Pancreas (tissue), 10 donors: Measurements from ENCODE around the gene MAP7D1. TPM values are rescaled to one million over a fixed set of nuclear protein-coding genes. Genes with fewer than 3 reads are reported as not detected.

Experiments
- ATAC-seq, 4 donors: fragments of 200-7000 bp; cut with Tn5 transposase; one replicate each; pipeline versions ENCODE4 v1.8.0 to v1.9.1; 2020; ENCODE audit warnings: mild to moderate bottlenecking in 4 of 4, moderate library complexity in 4 of 4
- DNase-seq, 6 donors: peaks; one replicate each; pipeline ENCODE4 v3.0.0-alpha.2; 2020
- FAIRE-seq: peaks from 2 replicates; lab custom pipeline; 2012; peaks lifted over from hg19 to GRCh38; lab: Jason Lieb, UNC
- H3K27ac ChIP-seq, 4 donors: fragments of 200-600 bp; sonication (generic); 1 replicate in 3 of 4; 2 replicates in 1 of 4; pipeline versions ENCODE4 v1.5.0 to v1.8.0; 2020
- H3K27me3 ChIP-seq, 4 donors: fragments of 200-600 bp; one replicate each; pipeline ENCODE4 v1.8.0; 2021
- H3K36me3 ChIP-seq, 3 donors: fragments of 200-600 bp; sonication (generic) in 1 of 3; one replicate each; pipeline versions ENCODE4 v1.5.0 to v1.8.0; 2020 to 2021
- H3K4me1 ChIP-seq, 3 donors: fragments of 200-600 bp; one replicate each; pipeline ENCODE4 v1.8.0; 2021
- H3K4me3 ChIP-seq, 4 donors: fragments of 200-600 bp; sonication (generic) in 2 of 4; one replicate each; pipeline versions ENCODE4 v1.5.0 to v1.8.0; 2020 to 2021
- H3K9me3 ChIP-seq, 4 donors: fragments of 200-600 bp; one replicate each; pipeline ENCODE4 v1.8.0; 2021
- WGBS, 2 donors: extraction: QIAGEN DNeasy Blood & Tissue Kit; methylation state at CpG; one replicate each; pipeline ENCODE4 v1.1.7; 2013; 5-methylcytosine and 5-hydroxymethylcytosine counted together
- intact Hi-C, 3 donors: fragments of 100-400 bp; cut with DNase I; formaldehyde crosslinking; loops; one replicate each; pipeline versions ENCODE4 v1.11.1 to v1.14.2; 2022
- polyA plus RNA-seq, 2 donors: library from polyadenylated mRNA; stranded (reverse); fragments of 200-250 nt; gene quantifications; one replicate each; pipeline ENCODE4 v1.2.3, GENCODE V29; 2013
- total RNA-seq, 6 donors: library from RNA; stranded (reverse); fragmentation: NEBNext Ultra II Directional in 4 of 6; extraction: Animal tissue kit (Norgen Biotek cat#: 25700) in 4 of 6; gene quantifications; one replicate each; pipeline versions ENCODE4 v1.2.1 to v1.2.4, GENCODE V29; 2021 to 2023
- TF ChIP-seq, protein P1 (sequence below), 4 donors: fragments of 200-600 bp; sonication (generic) in 3 of 4; IDR thresholded peaks; one replicate each; pipeline versions ENCODE4 v1.5.0 to v1.8.0; 2021; ENCODE audit warnings: antibody characterized with exemption in 4 of 4
- donor health status: healthy with polysubstance abuse.
- donor health status: DM: no; HTN: no; CAD: no; lungs with moderate emphysema.
- donor health status: DM: no; HTN: no; CAD: no.
- donor health status: control.
- donor health status: control.
- donor health status: Bipolar disorder and iron deficiency.
- donor health status: DM: yes; HTN: yes; CAD: no.
- donor health status: DM: no; HTN: no; CAD: no.
- donor health status: DM: no; HTN: no; CAD: no.
- donor health status: DM: yes; HTN: yes; CAD: no.

Gene MAP7D1
- total and polyA plus RNA-seq, 8 donors, result 12.5 to 39.3 (median 22.3) TPM

DNA sequence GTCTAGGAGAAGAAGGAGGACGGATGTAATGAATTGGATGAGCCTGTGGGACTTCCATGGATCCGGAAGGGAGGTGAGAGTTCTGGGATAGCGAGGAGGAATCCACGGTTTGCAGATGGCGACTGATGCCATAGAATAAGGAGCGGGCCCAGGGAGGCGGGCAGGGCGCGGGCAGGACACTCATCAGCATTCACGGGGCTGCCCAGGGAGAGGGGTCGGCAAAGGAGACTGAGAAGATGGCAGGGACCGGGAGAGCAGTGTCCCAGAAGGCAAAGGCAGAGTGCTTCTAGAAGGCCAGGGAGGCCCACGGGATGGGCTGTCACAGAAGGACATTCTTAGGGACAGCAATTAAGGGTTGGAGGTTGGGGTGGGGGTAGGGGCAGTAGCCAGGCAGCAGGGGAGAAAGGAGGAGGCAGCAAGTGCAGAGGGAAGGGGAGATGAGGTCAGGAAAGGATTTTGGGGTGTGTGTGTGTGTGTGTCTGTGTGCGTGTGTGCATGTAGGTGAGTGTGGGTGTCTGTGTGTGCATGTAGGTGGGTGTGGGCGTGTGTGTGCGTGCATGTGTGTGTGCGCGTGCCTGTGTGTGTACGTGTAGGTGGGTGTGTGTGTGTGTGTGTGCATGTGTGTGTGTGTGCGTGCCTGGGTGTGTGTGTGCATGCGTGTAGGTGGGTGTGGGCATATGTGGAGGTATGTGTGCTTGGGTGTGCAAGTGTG is 29.8 kb upstream of the MAP7D1 start:
- 80 to 84% methylated on average over 21 of the region's 21 CpGs for WGBS, 2 donors
- no peak for FAIRE-seq

DNA sequence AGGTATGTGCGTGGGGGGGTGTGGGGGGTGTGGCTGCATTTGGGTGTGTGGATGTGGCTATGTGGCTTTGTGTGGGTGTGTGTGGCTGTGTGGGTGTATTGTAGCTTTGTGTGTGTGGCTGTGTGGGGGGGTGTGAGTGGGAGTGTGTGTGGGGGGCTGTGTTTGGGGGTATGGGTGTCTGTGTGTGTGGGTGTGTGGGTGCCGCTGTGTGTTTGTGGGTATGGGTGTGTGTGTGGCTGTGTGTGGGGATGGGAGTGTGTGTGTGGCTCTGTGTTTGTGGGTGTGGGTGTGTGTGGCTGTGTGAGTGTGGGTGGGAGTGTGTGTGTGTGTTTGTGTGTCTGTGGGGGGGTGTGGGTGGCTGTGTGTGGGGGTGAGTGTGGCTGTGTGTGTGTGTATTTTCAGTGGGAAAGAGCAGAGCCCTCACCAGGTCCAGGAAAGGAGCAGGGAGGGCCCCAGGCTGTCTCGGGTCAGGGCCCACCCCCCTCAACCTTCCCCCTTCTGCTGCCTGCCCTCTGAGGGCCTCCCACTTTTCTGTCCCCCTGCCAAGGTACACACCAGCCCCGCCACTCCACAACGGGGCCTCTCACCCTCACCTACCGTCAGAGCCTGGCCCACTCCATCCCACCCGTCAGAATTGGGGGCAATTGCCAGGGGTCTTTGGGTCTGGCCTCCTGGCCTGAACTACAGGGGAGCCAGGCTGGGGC is 29.0 kb upstream of the MAP7D1 start:
- Histone ChIP-seq H3K27me3 (no peaks in the 10 kb centered on the region), H3K4me3 (no peak overlapping the region), H3K9me3 (no peaks in the 10 kb centered on the region), H3K36me3 (no peaks in the 10 kb centered on the region), H3K4me1 (no peaks in the 10 kb centered on the region), H3K27ac (no peak overlapping the region)
- 47 to 63% methylated on average over 4 to 7 of the region's 7 CpGs for WGBS, 2 donors
- DNase-seq, result no peak
- no peak for ATAC-seq
- intact Hi-C loops, result no loop called here
- FAIRE-seq, result no peak
- TF ChIP-seq, protein P1, sequence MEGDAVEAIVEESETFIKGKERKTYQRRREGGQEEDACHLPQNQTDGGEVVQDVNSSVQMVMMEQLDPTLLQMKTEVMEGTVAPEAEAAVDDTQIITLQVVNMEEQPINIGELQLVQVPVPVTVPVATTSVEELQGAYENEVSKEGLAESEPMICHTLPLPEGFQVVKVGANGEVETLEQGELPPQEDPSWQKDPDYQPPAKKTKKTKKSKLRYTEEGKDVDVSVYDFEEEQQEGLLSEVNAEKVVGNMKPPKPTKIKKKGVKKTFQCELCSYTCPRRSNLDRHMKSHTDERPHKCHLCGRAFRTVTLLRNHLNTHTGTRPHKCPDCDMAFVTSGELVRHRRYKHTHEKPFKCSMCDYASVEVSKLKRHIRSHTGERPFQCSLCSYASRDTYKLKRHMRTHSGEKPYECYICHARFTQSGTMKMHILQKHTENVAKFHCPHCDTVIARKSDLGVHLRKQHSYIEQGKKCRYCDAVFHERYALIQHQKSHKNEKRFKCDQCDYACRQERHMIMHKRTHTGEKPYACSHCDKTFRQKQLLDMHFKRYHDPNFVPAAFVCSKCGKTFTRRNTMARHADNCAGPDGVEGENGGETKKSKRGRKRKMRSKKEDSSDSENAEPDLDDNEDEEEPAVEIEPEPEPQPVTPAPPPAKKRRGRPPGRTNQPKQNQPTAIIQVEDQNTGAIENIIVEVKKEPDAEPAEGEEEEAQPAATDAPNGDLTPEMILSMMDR (IDR thresholded peaks at IDR 0.05), result no peak

More for the DNA sequence above, 29.8 kb upstream of the MAP7D1 start:
- intact Hi-C loops, result no loop called here
- Histone ChIP-seq H3K27me3 (no peaks in the 10 kb centered on the region), H3K4me1 (no peaks in the 10 kb centered on the region), H3K4me3 (no peak overlapping the region), H3K36me3 (no peaks in the 10 kb centered on the region), H3K9me3 (no peaks in the 10 kb centered on the region), H3K27ac (no peak overlapping the region)
- TF ChIP-seq, protein P1 (IDR thresholded peaks at IDR 0.05), result no peak
- ATAC-seq (no peak), DNase-seq (no peak)

DNA sequence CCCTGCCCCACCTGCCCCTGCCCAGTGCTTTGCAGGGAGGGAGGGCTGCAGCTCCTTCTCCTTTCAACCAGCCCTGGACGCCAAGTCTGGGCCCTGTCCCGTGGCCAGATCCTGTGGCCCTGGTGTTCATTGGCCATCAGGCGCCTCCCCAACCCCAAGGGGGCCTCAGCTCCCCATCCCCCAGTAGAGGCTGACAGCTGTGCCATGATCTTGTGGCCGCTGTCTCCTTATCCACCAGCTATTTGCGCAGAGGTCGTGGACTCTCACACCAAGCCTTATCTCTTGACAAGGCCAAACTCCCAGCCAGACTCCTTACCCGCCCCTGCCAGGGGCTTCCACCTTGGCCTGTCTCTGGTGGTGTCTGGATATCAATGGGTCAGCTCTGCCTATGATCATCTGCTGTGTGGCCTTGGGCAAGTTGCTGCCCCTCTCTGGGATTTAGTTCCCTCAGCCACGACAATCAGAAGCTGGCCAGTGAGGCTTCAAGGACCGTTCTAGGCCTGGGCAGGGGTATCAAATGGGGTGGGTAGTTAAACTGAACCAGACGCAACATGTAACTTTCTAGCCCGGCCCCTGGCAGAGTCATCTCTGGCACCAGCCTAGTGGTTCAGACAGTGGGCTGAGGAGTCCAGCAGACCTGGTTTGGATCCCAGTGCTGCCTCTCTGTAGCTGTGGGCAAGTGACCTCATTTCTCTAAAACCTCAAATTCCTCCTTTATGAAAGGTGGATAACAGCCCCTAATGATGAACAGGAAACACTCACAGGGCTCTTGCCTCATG is 27.6 kb upstream of the MAP7D1 start:
- Histone ChIP-seq H3K27ac (no peak overlapping the region), H3K36me3 (no peaks in the 10 kb centered on the region), H3K27me3 (no peaks in the 10 kb centered on the region), H3K9me3 (no peaks in the 10 kb centered on the region), H3K4me1 (peaks cover 0 to 3% (median 0%) of the 10 kb centered on the region in 3 donors), H3K4me3 (no peak overlapping the region)
- WGBS, 2 donors, result 71 to 83% methylated on average over 11 of the region's 11 CpGs
- TF ChIP-seq, protein P1 (IDR thresholded peaks at IDR 0.05), result no peak
- DNase-seq (no peak), FAIRE-seq (no peak), ATAC-seq (no peak)
- intact Hi-C loops, result no loop called here

DNA sequence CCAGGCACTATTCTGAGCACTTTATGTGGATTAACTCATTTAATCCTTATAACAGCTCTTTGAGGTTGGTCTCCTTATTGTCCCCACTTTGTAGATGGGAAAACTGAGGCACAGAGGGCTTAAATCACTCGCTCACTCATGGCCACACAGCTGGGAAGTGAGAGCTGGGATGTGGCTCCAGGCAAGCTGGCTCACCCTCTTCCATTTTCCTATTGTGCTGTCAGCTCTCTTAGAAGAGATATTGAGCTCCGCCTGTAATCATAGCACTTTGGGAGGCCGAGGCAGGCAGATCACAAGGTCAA is 27.1 kb upstream of the MAP7D1 start:
- no peaks in the 10 kb centered on the region for H3K36me3 ChIP-seq
- no peak overlapping the region for H3K27ac ChIP-seq
- peaks cover 0 to 3% (median 0%) of the 10 kb centered on the region in 3 donors for H3K4me1 ChIP-seq
- no peaks in the 10 kb centered on the region for H3K27me3 ChIP-seq
- H3K9me3 ChIP-seq, result no peaks in the 10 kb centered on the region
- FAIRE-seq (no peak), DNase-seq (no peak), ATAC-seq (no peak)
- intact Hi-C loops, result no loop called here
- TF ChIP-seq, protein P1 (IDR thresholded peaks at IDR 0.05), result no peak
- 83 to 94% methylated on average over 3 of the region's 3 CpGs for WGBS, 2 donors
- no peak overlapping the region for H3K4me3 ChIP-seq
